ENCODE results near the gene MFSD6.

- TF ChIP-seq POLR2A (IDR thresholded peaks at IDR 0.05) (no peak), CTCF (IDR thresholded peaks at IDR 0.05) (no peak)
Observed at GRCh38 chr2:190489475-190489874, 81.3 kb downstream of the MFSD6 start.

All from Peyer's patch (tissue), 4 donors.